NCI-H1092 treated with DMSO at 0.1 percent for 48 hours (cell line): ENCODE measurements around the gene SBNO1.

Experiments
- DNase-seq: peaks from one replicate; lab custom pipeline; 2025; lab: John Stamatoyannopoulos, UW

SBNO1 gene

GRCh38 chr12:123270214-123271000 lies 94.2 kb downstream of the SBNO1 start:
- peak; percentile 26 for DNase-seq

DNA sequence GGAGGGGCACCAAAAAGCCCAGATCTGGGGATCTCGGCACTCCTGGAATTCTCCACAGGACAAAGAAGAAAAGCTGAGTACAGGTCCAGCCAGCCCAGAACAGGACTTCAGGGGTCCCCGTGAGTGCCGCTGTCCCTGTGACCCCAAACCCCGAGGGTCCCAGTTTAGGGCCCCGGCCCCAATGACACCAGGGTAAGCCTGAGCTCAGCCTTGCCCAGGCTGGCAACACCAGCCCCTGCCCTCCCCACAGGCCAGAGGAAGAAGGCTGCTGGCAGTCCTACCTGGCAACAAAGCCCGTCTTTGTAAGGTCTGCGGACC lies 94.8 kb downstream of the SBNO1 start:
- DNase-seq: no peak

DNA sequence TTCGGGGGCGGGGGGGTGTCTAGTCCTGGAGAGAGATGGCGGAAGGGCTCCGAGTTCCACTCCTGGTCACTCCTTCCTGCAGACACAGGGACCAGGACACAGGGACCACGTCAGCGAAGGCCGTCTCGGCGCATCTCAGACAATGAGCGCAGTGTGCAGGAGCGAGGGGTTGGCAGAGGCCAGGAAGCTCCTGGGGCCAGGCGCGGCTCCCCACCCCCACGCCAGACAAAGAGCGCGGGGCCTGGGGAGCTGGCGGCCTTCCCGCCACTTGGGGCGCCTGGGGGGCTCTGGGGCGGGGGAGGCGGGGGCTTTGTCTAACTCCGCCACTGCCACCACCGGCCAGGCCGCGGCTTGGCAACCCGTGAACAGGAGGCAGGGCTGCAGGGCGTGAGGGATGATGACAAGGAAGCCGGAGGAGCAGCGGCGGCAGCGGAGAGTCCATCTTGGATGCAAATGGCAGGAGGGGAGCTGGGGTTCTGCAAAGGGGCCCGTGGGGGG lies 95.2 kb downstream of the SBNO1 start:
- peak; percentile 74 for DNase-seq

- DNase-seq: peak; percentile 7
Measured at GRCh38 chr12:123268850-123269249, 95.8 kb downstream of the SBNO1 start.

DNA sequence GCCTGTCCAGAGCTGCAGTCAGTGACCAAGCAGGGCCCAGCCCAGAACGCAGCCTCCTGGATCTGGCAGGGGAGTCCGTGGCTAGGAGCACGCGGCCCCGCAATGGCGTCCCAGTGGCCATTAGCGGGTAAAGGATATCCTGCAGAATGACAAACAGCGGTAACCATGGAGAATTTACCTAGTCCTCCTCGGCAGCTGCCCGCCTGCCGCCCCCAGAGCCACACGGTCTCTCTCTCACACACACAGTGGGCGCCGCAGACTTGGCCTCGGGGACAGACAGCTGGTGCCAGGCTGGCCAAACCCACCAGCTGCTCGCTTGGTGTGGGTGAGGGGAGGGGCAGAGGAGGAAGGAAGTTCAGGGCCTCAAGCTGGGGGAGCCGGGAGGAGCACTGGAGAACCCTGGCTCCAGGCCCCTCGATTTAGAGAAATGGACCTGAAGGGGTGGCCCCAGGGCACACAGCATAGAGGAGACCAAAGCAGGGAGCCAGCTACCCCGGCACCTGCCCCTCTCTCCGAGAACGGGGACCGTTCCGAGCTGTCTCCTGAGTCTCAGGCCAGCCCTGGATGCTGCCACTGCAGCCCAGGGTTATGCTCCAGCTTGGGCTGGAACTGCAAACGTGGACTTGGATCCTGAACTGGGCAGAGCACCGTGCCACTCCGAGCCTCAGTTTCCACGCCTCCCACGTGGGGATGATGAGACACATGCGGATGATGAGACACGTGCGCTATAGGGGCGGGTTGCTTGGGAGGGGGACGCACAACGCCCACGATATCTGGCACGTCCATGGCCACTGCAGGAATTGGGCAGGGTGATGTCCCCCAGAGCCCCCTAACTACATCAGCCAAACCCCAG lies 96.4 kb downstream of the SBNO1 start:
- peak; percentile 86 for DNase-seq

DNA sequence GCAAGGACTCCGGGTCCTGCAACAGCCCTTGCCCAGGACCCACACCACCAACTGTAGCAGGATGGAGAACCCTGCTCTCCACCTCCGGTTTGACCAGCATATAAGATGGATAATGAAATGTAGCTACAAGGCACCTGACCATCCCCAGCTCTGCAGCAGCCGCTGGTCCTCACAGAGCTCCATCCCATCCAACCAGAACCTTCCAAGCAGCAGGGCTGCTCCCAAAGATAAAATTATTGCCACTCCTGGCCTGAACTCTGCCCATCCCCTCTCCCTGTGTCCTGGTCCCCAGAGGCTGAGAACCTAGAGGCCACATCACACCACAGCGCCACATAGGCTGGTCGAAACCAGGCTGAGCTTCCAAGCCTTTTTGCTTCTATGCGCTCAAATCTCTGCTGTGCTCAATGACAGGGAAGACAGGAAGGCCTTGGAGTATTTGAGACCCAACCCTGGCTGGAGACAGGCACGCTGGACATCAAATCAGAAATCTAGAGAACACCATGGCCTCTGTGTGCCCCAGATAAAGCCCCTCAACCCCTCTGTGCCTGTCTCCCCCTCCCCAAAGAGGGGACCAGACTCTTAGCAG lies 97.2 kb downstream of the SBNO1 start:
- DNase-seq: no peak

GRCh38 chr12:123266679-123267277 lies 97.9 kb downstream of the SBNO1 start:
- DNase-seq: no peak

DNA sequence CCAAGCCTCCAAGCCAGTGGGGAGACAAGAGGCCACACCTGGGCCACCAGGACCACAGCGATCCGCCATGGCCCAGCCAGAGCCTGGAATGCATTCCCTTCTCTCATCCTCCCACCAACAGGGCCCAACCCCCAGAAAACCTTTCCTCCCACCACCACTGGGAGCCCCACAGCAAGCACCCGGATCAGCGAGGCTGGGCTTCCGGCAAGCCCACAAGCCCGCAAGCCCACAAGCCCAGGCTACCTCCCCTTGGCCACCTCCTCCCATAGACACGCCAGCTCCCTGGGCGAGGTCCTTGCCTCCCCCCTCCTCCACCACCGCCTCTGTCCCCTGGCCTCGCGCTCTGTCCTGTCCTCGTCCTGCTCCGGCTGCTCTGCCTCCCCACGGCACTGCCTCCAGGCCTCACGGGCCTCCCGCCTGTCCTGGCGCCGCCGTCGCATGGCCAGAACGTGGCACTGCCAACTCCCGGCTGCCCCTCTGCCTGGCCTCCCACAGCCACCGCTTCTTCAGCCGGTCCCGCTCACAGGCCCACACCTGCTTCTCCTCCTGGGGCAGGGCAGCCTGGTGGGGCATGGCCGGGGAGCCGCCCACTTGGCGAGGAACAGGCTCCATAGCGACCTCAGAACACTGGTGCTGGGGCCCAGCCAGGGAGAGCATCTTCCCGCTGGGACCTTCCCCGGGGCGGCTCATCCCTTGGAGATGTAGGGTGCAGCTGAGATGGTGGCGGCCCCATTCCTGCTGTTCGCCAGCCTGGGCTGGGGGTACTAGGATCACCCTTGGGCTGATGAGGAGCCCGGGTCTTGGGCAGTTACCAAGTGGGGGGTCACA lies 98.6 kb downstream of the SBNO1 start:
- no peak for DNase-seq

DNA sequence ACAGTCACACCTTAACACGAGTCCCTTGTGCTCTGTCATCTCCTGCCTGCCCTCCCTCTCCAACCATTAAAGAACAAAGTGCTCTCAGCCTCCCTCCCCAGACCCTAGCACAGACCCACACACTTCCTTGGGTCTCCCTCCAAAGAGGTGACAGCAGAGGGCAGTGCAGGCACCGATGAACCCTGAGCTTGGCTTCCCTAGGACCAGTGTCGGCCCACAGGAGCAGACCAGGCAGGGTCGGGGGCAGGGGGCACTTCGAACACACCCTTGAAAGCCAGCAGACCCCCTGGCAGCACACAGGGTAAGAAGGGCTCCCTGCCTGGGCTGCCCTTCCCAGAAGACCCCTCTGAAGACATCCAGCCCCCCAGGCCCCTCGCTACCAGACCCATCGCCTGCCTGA lies 100.0 kb downstream of the SBNO1 start:
- DNase-seq: no peak

GRCh38 chr12:123263196-123263817 lies 101.3 kb downstream of the SBNO1 start:
- DNase-seq: peak; percentile 6

- DNase-seq: no peak
Measured at GRCh38 chr12:123261196-123261595, 103.5 kb downstream of the SBNO1 start.

DNA sequence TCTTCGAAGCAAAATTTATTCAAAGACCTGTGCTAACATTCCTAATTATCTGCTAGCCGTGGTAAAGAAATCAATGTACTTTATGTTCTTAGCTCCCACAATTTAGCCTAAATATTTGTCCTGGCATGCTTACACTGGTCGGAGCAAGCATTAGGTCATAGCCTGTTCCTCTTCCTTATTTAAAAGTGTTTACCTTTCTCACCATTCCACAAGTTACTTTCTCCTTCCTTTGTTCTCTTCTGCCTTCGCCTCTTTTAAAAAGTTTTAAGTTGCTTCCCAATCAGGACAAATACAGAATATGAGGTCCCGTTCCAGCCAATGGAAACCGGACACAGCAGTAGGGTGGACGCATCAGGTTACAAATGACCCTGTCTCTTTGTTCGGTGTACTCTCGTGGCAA lies 104.6 kb downstream of the SBNO1 start:
- no peak for DNase-seq

GRCh38 chr12:123258593-123258992 lies 106.1 kb downstream of the SBNO1 start:
- DNase-seq: no peak

DNA sequence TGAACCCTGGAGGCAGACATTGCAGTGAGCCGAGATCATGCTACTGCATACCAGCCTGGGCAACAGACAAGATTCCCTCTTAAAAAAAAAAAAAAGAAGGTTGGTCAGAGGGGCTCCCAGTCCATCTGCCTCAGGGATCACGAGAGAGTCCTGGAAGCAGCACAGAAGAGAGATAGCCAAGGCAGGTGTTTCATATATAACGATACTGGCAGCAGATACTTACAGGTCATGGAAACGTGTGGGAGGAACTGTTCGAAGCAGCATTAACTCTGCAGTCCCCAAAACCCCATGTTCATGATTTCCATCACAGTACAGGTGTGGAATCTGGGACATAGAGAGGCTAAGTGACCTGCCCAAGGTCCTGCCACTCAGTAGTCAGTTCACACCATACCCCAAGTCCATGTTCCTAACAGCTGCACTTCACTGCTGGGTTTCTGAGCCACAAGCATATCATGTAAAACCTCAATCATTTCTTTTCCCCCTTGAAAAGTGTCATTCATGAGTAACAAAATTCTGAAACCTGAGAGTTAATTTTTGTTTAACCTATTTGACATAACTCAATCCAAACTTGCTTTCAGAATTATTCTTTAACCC lies 109.7 kb downstream of the SBNO1 start:
- no peak for DNase-seq

GRCh38 chr12:123253641-123254459 lies 110.8 kb downstream of the SBNO1 start:
- no peak for DNase-seq

DNA sequence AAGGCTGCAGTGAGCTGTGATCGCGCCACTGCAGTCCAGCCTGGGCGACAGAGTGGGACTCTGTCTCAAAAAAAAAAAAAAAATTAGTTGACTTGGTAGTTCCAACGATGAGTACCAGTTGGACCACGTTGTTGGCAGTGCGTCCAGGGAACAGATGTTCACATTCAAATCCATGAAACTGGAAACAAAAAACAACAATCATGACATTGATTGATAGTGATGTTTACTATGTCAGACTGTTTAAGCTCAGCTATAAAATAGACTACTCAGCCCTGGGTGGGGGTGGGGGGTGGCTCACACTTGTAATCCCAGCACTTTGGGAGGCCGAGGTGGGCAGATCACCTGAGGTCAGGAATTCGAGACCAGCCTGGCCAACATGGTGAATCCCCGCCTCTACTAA lies 112.3 kb downstream of the SBNO1 start:
- peak; percentile 22 for DNase-seq

DNA sequence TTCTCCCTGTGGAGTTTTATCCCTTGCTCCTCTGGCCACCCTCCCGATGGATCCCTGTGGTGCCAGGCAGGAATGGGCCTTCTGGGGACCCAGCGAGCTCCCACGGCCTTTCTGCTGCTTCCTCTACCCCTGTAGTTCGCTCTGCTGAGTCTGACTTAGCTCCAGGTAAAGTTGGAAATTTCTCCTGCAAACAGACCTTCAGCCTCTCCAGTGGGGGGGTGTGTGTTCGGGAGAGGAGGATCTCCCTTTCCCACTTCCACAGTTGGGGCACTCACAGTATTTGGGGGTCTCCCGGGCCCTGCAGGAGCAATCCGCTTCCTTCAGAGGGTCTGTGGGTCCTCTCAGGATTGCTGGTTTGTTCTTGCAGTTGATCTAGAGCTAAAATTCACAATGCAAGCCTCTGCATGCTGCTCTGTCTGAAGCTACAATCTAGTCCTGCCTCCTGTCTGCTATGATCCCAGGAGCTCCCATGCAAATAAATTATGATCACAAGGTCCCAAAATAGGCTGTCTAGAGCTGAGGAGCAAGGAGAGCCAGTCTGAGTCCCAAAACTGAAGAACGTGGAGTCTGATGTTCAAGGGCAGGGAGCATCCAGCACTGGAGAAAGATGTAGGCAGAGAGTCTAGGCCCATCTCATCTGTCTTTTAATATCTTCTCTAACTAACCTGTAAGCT lies 113.1 kb downstream of the SBNO1 start:
- no peak for DNase-seq

GRCh38 chr12:123250471-123251383 lies 113.9 kb downstream of the SBNO1 start:
- DNase-seq: no peak
